K562 (cell line): ENCODE measurements around the gene DOK4. TPM values are rescaled to one million over a fixed set of nuclear protein-coding genes. Genes with fewer than 3 reads are reported as not detected.

ENCODE experiments used
- ATAC-seq: fragments of 200-7000 bp; cut with Tn5 transposase; 3 replicates; pipeline ENCODE4 v1.9.1; 2020; ENCODE audit warnings: moderate library complexity
- BruUV-seq: library from RNA; stranded (reverse); fragments of 400-500 nt; replicated peaks from 2 replicates; lab custom pipeline; 2021; lab: Mats Ljungman, UMichigan
- CTCF ChIA-PET: fragments of 300-600 bp; formaldehyde crosslinking; extraction: SDS; loops from one replicate; lab custom pipeline; 2021; ENCODE audit warnings: low intra/inter-chr PET ratio; lab: Yijun Ruan, JAX
- POLR2A ChIA-PET: fragments of 300-600, 350-650 bp; sonication (Branson Sonifier 250); formaldehyde crosslinking; extraction: SDS; loops from one replicate; lab custom pipeline; 2021; ENCODE audit warnings: antibody characterized with exemption, inconsistent platforms; lab: Yijun Ruan, JAX
- DNase-seq, 4 experiments: peaks; one replicate each; pipeline versions ENCODE4 v3.0.0 to v3.0.0-alpha.2; 2011 to 2018; ENCODE audit warnings: low spot score in 3 of 4, mixed read lengths in 3 of 4; ENCODE audit errors: extremely low read depth in 1 of 4
- FAIRE-seq: peaks from 2 replicates; lab custom pipeline; 2011; peaks lifted over from hg19 to GRCh38; lab: Jason Lieb, UNC
- H2AFZ ChIP-seq: 2 replicates; pipeline ENCODE4 v1.6.0; 2011; ENCODE audit warnings: low read depth, low read length, control low read depth, inconsistent platforms
- H3K27ac ChIP-seq: fragments of 200-600 bp; 3 replicates; pipeline ENCODE4 v1.8.0; 2011; ENCODE audit warnings: low read depth, mild to moderate bottlenecking, control low read depth, inconsistent platforms, low read length, moderate library complexity, mixed read lengths; ENCODE audit errors: extremely low read depth
- H3K27me3 ChIP-seq, 2 experiments: fragments of 300-600 bp in 1 of 2; 2 replicates in 1 of 2; 3 replicates in 1 of 2; pipeline versions ENCODE4 v1.6.0 to v1.8.0; 2011; ENCODE audit warnings: inconsistent platforms in 2 of 2, low read length in 2 of 2, mild to moderate bottlenecking in 1 of 2, mixed read lengths in 1 of 2, moderate library complexity in 1 of 2; ENCODE audit not compliant: control insufficient read depth in 2 of 2, insufficient read depth in 2 of 2
- H3K36me3 ChIP-seq: fragments of 300-600 bp; 3 replicates; pipeline ENCODE4 v1.8.0; 2011; ENCODE audit warnings: mild to moderate bottlenecking, low read length, inconsistent platforms; ENCODE audit not compliant: control insufficient read depth, insufficient read depth
- H3K4me1 ChIP-seq, 2 experiments: fragments of 200-600 bp in 1 of 2; replicated peaks in 1 of 2; 2 replicates in 1 of 2; 3 replicates in 1 of 2; pipeline versions ENCODE4 v1.5.1 to v1.8.0; 2011; ENCODE audit warnings: inconsistent platforms in 2 of 2, low read length in 2 of 2, mild to moderate bottlenecking in 1 of 2, mixed read lengths in 1 of 2, moderate library complexity in 1 of 2; ENCODE audit not compliant: control insufficient read depth in 2 of 2, insufficient read depth in 2 of 2
- H3K4me2 ChIP-seq: 2 replicates; pipeline ENCODE4 v1.6.1; 2011; ENCODE audit warnings: low read length, control low read depth, inconsistent platforms, mixed read lengths; ENCODE audit not compliant: insufficient read depth
- H3K4me3 ChIP-seq: fragments of 200-600 bp; sonication (generic), shearing (Covaris generic); 2 replicates; pipeline ENCODE4 v1.5.1; 2016; ENCODE audit warnings: control low read depth, inconsistent platforms
- H3K79me2 ChIP-seq: fragments of 200-600 bp; 3 replicates; pipeline ENCODE4 v1.8.0; 2011; ENCODE audit warnings: low read length, inconsistent platforms; ENCODE audit not compliant: control insufficient read depth, insufficient read depth
- H3K9ac ChIP-seq, 2 experiments: 2 replicates each; pipeline versions ENCODE4 v1.6.0 to v1.6.1; 2011; ENCODE audit warnings: low read depth in 2 of 2, low read length in 2 of 2, control low read depth in 1 of 2, inconsistent platforms in 1 of 2, mild to moderate bottlenecking in 1 of 2, mixed read lengths in 1 of 2; ENCODE audit not compliant: insufficient read depth in 1 of 2
- H3K9me1 ChIP-seq: one replicate; pipeline ENCODE4 v1.6.0; 2011; ENCODE audit warnings: inconsistent platforms, mild to moderate bottlenecking, low read length, moderate library complexity; ENCODE audit not compliant: control insufficient read depth, insufficient read depth
- H3K9me3 ChIP-seq: replicated peaks from 2 replicates; pipeline ENCODE4 v1.5.1; 2011; ENCODE audit warnings: low read depth, low read length, inconsistent platforms; ENCODE audit not compliant: control insufficient read depth, insufficient read depth
- H4K20me1 ChIP-seq: replicated peaks from 2 replicates; pipeline ENCODE4 v1.6.1; 2011; ENCODE audit warnings: low read length, inconsistent platforms, mixed read lengths; ENCODE audit not compliant: control insufficient read depth, insufficient read depth
- BRD9 ChIP-seq: fragments of 450-650 bp; IDR thresholded peaks from 2 replicates; pipeline ENCODE4 v1.6.1; 2018; ENCODE audit warnings: low read depth; ENCODE audit not compliant: partially characterized antibody
- CHD2 ChIP-seq: IDR thresholded peaks from 2 replicates; pipeline ENCODE4 v1.6.1; 2011; ENCODE audit warnings: low read depth, low read length
- EHMT2 ChIP-seq: fragments of 450-650 bp; IDR thresholded peaks from 2 replicates; pipeline ENCODE4 v1.6.1; 2018; ENCODE audit warnings: antibody characterized with exemption
- GTF2E2 ChIP-seq: fragments of 200-800 bp; sonication (Bioruptor generic); IDR thresholded peaks from 2 replicates; pipeline ENCODE4 v1.6.1; 2016; ENCODE audit warnings: missing genetic modification characterization, missing compliant biosample characterization
- JUNB ChIP-seq: fragments of 450-650 bp; formaldehyde crosslinking; conservative IDR thresholded peaks from 2 replicates; pipeline ENCODE4 v1.4.0; 2020; ENCODE audit warnings: mild to moderate bottlenecking
- MCM2 ChIP-seq: fragments of 450-650 bp; IDR thresholded peaks from 2 replicates; pipeline ENCODE4 v1.6.1; 2017; ENCODE audit warnings: low read depth, mild to moderate bottlenecking
- SIN3A ChIP-seq, 2 experiments: fragments of 150-350 bp in 1 of 2; IDR thresholded peaks; 2 replicates each; pipeline ENCODE4 v1.6.1; 2011 to 2016; ENCODE audit warnings: borderline replicate concordance in 2 of 2, low read depth in 2 of 2, low read length in 2 of 2, mild to moderate bottlenecking in 2 of 2, moderate library complexity in 2 of 2; ENCODE audit not compliant: control insufficient read depth in 1 of 2
- TCF3 ChIP-seq: sonication (generic); formaldehyde crosslinking; IDR thresholded peaks from 2 replicates; pipeline ENCODE4 v1.4.0; 2020; ENCODE audit warnings: mild to moderate bottlenecking, missing genetic modification reagents
- U2AF1 ChIP-seq: fragments of 200-400 bp; formaldehyde crosslinking; optimal IDR thresholded peaks from 2 replicates; pipeline ENCODE3; 2017; ENCODE audit warnings: mild to moderate bottlenecking, low read depth, low read length, moderate library complexity
- XRCC5 ChIP-seq: fragments of 200-400 bp; formaldehyde crosslinking; IDR thresholded peaks from 2 replicates; pipeline ENCODE4 v1.6.1; 2017; ENCODE audit warnings: low read depth, mild to moderate bottlenecking, low read length
- ZBTB49 ChIP-seq: sonication (generic); formaldehyde crosslinking; IDR thresholded peaks from 2 replicates; pipeline ENCODE4 v1.8.0; 2022; ENCODE audit warnings: missing genetic modification reagents, mild to moderate bottlenecking, borderline replicate concordance
- ZNF121 ChIP-seq: sonication (generic); formaldehyde crosslinking; conservative IDR thresholded peaks from 2 replicates; pipeline ENCODE4 v1.8.0; 2022; ENCODE audit warnings: missing genetic modification reagents
- ZNF316 ChIP-seq: fragments of 450-650 bp; IDR thresholded peaks from 2 replicates; pipeline ENCODE4 v1.6.1; 2016
- ZNF512 ChIP-seq: IDR thresholded peaks from 2 replicates; pipeline ENCODE4 v1.6.1; 2016; ENCODE audit warnings: missing genetic modification characterization, missing compliant biosample characterization
- WGBS: fragments of 100-300 bp; shearing (Covaris generic); methylation state at CpG from one replicate; pipeline ENCODE4 v1.1.6; 2016; ENCODE audit warnings: low coverage, mixed read lengths; ENCODE audit not compliant: insufficient coverage; ENCODE audit errors: missing lambda C conversion rate; 5-methylcytosine and 5-hydroxymethylcytosine counted together
- in situ Hi-C: fragments of 300-500 bp; cut with MboI; formaldehyde crosslinking; loops from 4 replicates; pipeline ENCODE4 v1.15.0; 2018; ENCODE audit warnings: inconsistent platforms, mixed read lengths
- intact Hi-C: fragments of 100-400 bp; cut with micrococcal nuclease; formaldehyde crosslinking; loops from 2 replicates; pipeline ENCODE4 v1.14.2; 2022
- polyA plus RNA-seq, 8 experiments: library from polyadenylated mRNA; depleted of rRNA in 4 of 8; stranded (reverse) in 5 of 8; unstranded in 3 of 8; fragments of >200 nt; fragmentation: Nextera tagmentation in 2 of 8; fragmentation: Illumina TruSeq in 1 of 8; extraction: Ambion mirVana in 2 of 8; extraction: Trizol in 1 of 8; gene quantifications; 2 replicates each; pipeline versions ENCODE4 v1.2.1 to v1.2.3, GENCODE V29; 2011 to 2014; ENCODE audit warnings: inconsistent platforms in 1 of 8, missing spikeins in 1 of 8
- total RNA-seq, 7 experiments: library from RNA; depleted of rRNA in 6 of 7; stranded (reverse); fragments of >200 nt in 6 of 7; fragmentation: Illumina TruSeq in 2 of 7; extraction: Trizol in 2 of 7; gene quantifications; 2 replicates each; pipeline versions ENCODE4 v1.2.1 to v1.2.3, GENCODE V29; 2011 to 2021; ENCODE audit warnings: low replicate concordance in 1 of 7

The DOK4 gene
- total and polyA plus RNA-seq, 9 of the 15 experiments (the other 6 are each of a cell fraction or from before 2014, with no cell fraction given): 0.10 to 14.4 (median 8.3) TPM

DNA sequence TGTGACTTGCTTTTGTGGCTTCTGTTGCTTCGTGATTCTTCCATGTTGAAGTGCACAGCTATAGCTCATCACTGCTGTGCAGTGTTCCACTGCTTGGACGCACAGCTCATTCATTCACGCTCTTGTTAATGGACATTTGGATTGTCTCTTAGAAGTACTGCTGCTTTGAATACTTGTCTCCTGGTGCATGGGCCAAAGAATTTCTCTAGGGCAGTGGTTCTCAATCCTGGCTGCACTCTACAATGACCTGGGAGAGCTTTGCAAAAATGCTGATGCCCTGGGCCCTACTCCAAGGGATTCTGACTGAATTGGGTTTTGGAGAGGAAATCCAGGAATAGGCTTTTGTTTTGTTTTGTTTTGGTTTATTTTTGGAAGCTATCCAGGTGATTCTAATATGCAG lies 61.7 kb downstream of the DOK4 start (continued):
- TF ChIP-seq SIN3A (IDR thresholded peaks at IDR 0.05; ENCODE audit: borderline replicate concordance in 2 of 2, control insufficient read depth in 1 of 2, low read depth in 2 of 2, low read length in 2 of 2) (no peak), BRD9 (no peak), JUNB (CRISPR knock-in tag) (no peak), CHD2 (no peak), TCF3 (CRISPR knock-in tag) (no peak), U2AF1 (no peak)
- TF ChIP-seq, all 486 proteins: peak for 0

DNA sequence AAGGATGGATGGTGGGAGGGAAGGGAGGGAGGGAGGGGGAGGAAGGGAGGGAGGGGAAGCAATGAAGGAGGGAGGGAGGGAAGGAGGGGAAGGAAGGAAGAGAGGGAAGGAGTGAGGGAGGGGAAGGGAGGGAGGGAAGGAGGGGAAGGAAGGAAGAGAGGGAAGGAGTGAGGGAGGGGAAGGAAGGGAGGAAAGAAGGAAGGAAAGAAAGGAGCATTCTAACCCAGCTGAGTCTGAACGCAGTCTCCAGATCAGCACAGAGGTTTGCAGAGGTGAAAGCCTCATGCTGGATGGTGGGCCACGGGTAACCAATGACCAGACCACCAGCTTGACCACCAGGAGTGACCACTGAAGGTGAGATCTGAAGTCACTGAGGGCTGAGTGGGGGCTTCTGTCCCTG lies 63.1 kb downstream of the DOK4 start:
- ChIA-PET CTCF (interaction anchor here (8.4 kb wide), 1 partner anchor 121 kb away, joined by 109 read pairs; no protein-coding TSS in a partner anchor), POLR2A (interaction anchor here (0.9 to 2.0 kb wide), 2 partner anchors 10 to 24 kb away, joined by 3 to 8 read pairs; partner anchors contain the start of genes CIAPIN1 and COQ9)
- no peaks in the 10 kb centered on the region for H3K27me3 ChIP-seq
- H2AFZ ChIP-seq: no peak overlapping the region
- H3K36me3 ChIP-seq: peaks cover 11% of the 10 kb centered on the region; the same call in 1 of the 3 replicates
- H3K4me1 ChIP-seq: peaks cover 3 to 4% of the 10 kb centered on the region in 2 experiments; a peak in 3 of 5 replicates
- H3K9me1 ChIP-seq: no peaks in the 10 kb centered on the region
- intact Hi-C loops: no loop called here
- H3K79me2 ChIP-seq: no peaks in the 10 kb centered on the region
- ATAC-seq (no peak), DNase-seq (no peak), FAIRE-seq (no peak)
- H3K27ac ChIP-seq: no peak overlapping the region
- TF ChIP-seq ZBTB49 (no peak), ZNF121 (CRISPR knock-in tag) (no peak), ZNF512 (tag) (peak; percentile 42; the same call in 1 of the 2 replicates), XRCC5 (no peak), EHMT2 (no peak), ZNF316 (no peak), GTF2E2 (tag) (no peak), MCM2 (no peak)
- no peaks in the 10 kb centered on the region for H4K20me1 ChIP-seq
- in situ Hi-C loops: no loop called here
- no TSS peak for BruUV-seq
- no peak overlapping the region; a peak in 1 of 4 replicates for H3K9ac ChIP-seq
- H3K9me3 ChIP-seq: no peaks in the 10 kb centered on the region
- H3K4me2 ChIP-seq: no peak overlapping the region
- no peak overlapping the region for H3K4me3 ChIP-seq
- WGBS: 14% methylated on average over 1 of the region's 2 CpGs
